Measurements from ENCODE around the gene ARHGAP26.

Gene ARHGAP26

DNA sequence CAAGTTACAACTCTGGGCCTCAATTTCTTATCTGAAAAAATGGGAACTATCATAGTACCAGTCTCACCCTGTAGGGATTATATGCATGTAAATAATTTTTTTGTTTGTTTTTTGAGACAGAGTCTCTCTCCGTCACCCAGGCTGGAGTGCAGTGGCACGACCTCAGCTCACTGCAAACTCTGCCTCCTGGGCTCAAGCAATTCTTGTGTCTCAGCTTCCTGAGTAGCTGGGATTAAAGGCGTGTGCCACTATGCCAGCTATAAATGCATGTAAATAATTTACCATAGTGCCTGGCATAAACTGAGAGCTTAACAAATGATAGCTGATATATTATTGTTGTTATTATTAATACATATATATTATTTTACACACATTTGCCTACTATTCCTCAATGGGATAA lies 3.0 kb upstream of the ARHGAP26 start:
- no peak for DNase-seq (ENCODE audit: low read depth)
- TF ChIP-seq, protein P1, sequence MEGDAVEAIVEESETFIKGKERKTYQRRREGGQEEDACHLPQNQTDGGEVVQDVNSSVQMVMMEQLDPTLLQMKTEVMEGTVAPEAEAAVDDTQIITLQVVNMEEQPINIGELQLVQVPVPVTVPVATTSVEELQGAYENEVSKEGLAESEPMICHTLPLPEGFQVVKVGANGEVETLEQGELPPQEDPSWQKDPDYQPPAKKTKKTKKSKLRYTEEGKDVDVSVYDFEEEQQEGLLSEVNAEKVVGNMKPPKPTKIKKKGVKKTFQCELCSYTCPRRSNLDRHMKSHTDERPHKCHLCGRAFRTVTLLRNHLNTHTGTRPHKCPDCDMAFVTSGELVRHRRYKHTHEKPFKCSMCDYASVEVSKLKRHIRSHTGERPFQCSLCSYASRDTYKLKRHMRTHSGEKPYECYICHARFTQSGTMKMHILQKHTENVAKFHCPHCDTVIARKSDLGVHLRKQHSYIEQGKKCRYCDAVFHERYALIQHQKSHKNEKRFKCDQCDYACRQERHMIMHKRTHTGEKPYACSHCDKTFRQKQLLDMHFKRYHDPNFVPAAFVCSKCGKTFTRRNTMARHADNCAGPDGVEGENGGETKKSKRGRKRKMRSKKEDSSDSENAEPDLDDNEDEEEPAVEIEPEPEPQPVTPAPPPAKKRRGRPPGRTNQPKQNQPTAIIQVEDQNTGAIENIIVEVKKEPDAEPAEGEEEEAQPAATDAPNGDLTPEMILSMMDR (IDR thresholded peaks at IDR 0.05; ENCODE audit: low read depth, low read length, missing control alignments), result no peak
- H3K4me3 ChIP-seq (ENCODE audit: low read depth, low read length), result no peak overlapping the region

DNA sequence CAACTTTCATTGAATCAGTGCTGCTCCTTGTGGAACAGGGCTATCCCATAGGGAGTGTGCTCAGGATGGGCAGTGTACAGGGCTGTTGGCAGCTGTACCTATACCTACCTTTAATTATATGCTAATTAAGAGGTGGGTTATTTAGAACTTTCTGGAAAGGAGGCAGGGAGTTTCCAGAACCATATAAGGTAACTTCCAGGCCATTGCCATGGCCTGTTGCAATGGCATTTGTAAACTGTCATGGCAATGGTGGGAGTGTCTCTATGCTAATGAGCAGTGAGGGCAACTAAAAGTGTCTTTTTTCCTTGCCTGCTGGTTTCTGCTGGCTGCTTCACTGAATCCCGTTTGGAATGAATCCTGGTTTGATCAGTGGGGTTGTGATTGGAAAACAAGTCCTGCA lies 2.3 kb upstream of the ARHGAP26 start:
- TF ChIP-seq, protein P1 (IDR thresholded peaks at IDR 0.05; ENCODE audit: low read depth, low read length, missing control alignments), result no peak
- H3K4me3 ChIP-seq (ENCODE audit: low read depth, low read length), result no peak overlapping the region
- no peak for DNase-seq (ENCODE audit: low read depth)

DNA sequence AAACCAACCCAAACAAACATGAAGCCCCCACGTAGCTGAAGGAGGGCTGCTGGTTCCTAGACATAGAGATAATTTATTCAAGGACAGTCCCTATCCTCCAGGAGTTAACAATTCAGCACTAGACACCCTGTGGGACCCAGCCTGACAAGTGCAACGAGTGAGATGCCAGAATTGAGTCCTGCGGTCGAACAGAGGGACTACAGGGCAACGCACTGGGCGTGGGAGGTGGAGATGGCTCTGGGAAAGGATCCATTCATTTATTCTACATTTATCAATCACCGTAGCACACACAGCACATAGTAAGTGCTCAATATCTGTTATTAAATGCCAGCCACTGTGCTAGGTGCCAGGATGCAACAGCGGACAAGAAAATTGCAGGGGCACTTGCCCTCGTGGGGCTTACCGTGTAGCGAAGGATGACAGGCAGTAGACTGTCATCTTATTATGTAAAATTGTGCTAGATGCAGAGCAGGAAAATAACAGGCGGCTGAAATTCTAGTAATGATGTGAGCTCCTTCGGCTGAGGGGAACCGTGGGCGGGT lies 855 bp upstream of the ARHGAP26 start:
- H3K4me3 ChIP-seq (ENCODE audit: low read depth, low read length), result peak overlapping the region; percentile 65
- TF ChIP-seq, protein P1 (IDR thresholded peaks at IDR 0.05; ENCODE audit: low read depth, low read length, missing control alignments), result no peak
- no peak for DNase-seq (ENCODE audit: low read depth)

DNA sequence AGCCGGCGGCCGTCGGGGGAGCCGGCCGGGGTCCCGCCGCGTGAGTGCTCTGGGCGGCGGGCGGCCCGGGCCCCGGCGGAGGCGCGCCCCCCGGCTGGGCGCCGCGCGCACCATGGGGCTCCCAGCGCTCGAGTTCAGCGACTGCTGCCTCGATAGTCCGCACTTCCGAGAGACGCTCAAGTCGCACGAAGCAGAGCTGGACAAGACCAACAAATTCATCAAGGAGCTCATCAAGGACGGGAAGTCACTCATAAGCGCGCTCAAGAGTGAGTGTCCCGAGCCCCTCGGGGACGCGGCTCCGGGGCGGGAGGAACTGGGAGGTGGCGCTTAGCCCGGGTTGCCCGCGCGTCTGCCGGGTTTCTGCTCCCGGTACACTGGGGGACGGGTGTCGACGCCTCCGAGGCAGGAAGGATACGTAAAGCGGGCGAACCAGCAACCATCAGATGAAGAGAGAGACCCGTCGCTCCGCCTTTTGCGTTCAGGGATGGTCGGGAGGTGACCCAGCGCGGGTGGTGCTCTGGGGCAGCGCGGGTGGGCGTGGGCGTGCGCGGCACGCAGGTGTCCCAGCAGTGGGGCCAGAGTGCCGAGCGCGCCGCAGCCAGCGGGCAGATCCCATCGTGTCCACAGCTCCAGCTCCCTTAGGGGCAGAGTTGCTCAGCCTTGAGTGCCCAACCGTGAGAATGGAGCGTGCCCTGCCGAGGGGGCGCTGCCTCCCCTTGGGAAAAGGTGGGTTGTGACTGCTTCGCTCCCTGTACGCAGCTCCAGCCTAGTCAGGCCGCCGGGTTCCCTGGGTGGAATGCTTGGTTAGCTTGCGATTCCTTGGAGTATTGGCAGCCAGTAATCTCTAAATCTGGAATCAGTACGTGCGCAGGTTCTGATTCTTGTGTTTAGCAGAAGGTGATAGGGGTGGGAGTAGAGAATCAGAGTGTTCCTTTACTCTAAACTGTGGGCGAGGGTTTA lies 753 bp downstream of the ARHGAP26 start:
- DNase-seq (ENCODE audit: low read depth), result no peak
- TF ChIP-seq, protein P1 (IDR thresholded peaks at IDR 0.05; ENCODE audit: low read depth, low read length, missing control alignments), result peak; percentile 15
- H3K4me3 ChIP-seq (ENCODE audit: low read depth, low read length), result peak overlapping the region; percentile 65

DNA sequence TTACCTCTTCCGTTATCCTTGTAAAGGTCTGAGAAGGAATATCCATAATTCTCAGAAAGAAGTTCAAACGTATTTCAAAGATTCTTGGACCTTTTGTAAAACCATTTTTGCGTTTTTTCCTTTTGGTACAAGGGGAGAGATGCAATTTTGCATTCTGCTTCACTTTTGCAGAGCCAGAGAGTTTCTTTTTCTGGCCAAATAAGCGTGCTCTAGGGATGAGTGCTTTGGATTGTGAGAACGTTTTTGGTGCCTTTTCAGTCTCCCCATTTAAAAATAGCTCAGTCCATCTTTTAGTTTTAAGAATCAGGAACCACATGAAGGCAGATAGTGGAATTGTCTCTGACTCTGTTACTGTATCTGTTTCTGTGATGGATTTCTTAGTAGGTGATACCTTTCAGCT lies 1.5 kb downstream of the ARHGAP26 start:
- TF ChIP-seq, protein P1 (IDR thresholded peaks at IDR 0.05; ENCODE audit: low read depth, low read length, missing control alignments), result no peak
- no peak overlapping the region; the same call in 1 of the 2 replicates for H3K4me3 ChIP-seq (ENCODE audit: low read depth, low read length)
- DNase-seq (ENCODE audit: low read depth), result no peak

DNA sequence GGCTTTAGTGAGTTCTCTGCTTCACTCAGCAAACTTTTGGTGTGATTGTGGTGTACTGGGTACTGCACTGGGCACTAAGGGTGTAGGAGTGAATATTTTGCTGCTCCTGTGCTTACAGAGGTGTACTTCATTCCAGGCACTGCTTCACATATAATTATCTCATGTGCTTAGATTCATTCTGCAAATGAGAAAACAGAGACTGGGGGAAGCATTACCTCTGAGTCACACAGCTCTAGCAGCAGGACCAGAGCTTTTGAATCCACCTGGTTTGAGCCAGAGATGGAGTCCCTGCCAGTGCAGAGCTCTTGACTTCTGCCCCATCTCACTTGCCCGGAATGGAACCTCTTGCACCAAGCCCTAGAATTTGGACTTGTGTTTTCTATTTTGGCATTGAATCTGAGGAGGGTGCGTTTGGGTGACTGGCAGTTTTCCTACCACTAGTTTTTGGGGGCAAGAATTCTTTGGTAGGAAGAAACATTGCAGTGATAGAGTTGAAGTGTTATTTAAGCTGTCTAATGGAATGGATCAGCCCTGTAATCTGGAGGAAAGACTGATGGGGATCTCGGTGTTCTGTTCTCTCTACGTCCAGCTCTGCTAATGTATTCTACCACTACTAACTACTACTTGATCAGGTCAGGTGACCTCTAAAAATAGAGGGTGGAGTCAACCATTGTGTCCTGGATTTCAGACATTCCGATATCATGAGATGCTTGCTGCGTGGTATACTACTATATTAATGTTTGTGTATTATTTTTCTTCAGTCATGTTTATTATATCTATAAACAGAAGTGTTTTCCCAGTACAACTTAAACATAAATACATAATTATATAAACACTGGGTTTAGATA lies 2.5 kb downstream of the ARHGAP26 start:
- no peak overlapping the region for H3K4me3 ChIP-seq (ENCODE audit: low read depth, low read length)
- DNase-seq (ENCODE audit: low read depth), result no peak
- TF ChIP-seq, protein P1 (IDR thresholded peaks at IDR 0.05; ENCODE audit: low read depth, low read length, missing control alignments), result no peak
